ENCODE results near the gene AGAP1. TPM values are rescaled to one million over a fixed set of nuclear protein-coding genes. Genes with fewer than 3 reads are reported as not detected.

AGAP1 gene
- total RNA-seq, 1 donor from 2014 or later: 22.3 TPM

GRCh38 chr2:235507928-235508327, 14.1 kb downstream of the AGAP1 start:
- no peak for DNase-seq (ENCODE audit: extremely low read depth, low read depth, low spot score)

GRCh38 chr2:235508371-235509160, 14.7 kb downstream of the AGAP1 start:
- DNase-seq (ENCODE audit: extremely low read depth, low read depth, low spot score): no peak

- no peak for DNase-seq (ENCODE audit: extremely low read depth, low read depth, low spot score)
These were observed 16.5 kb downstream of the AGAP1 start for GRCh38 chr2:235510318-235510717.

GRCh38 chr2:235511187-235511661, 17.4 kb downstream of the AGAP1 start:
- peak; percentile 48 for DNase-seq (ENCODE audit: extremely low read depth, low read depth, low spot score)

- no peak for DNase-seq (ENCODE audit: extremely low read depth, low read depth, low spot score)
These were observed 18.2 kb downstream of the AGAP1 start for GRCh38 chr2:235511751-235512698.

GRCh38 chr2:235512699-235513053, 18.8 kb downstream of the AGAP1 start:
- no peak for DNase-seq (ENCODE audit: extremely low read depth, low read depth, low spot score)

GRCh38 chr2:235513984-235514626, 20.3 kb downstream of the AGAP1 start:
- no peak for DNase-seq (ENCODE audit: extremely low read depth, low read depth, low spot score)

GRCh38 chr2:235514627-235515363, 21.0 kb downstream of the AGAP1 start:
- DNase-seq (ENCODE audit: extremely low read depth, low read depth, low spot score): no peak

GRCh38 chr2:235515364-235515742, 21.5 kb downstream of the AGAP1 start:
- no peak for DNase-seq (ENCODE audit: extremely low read depth, low read depth, low spot score)

GRCh38 chr2:235515821-235516220, 22.0 kb downstream of the AGAP1 start:
- DNase-seq (ENCODE audit: extremely low read depth, low read depth, low spot score): no peak

GRCh38 chr2:235516257-235516656, 22.4 kb downstream of the AGAP1 start:
- no peak for DNase-seq (ENCODE audit: extremely low read depth, low read depth, low spot score)

- no peak for DNase-seq (ENCODE audit: extremely low read depth, low read depth, low spot score)
These were observed 24.7 kb downstream of the AGAP1 start for GRCh38 chr2:235518322-235519090.

GRCh38 chr2:235520787-235521186, 26.9 kb downstream of the AGAP1 start:
- no peak for DNase-seq (ENCODE audit: extremely low read depth, low read depth, low spot score)

- DNase-seq (ENCODE audit: extremely low read depth, low read depth, low spot score): no peak
These were observed 28.0 kb downstream of the AGAP1 start for GRCh38 chr2:235521844-235522243.

GRCh38 chr2:235523021-235523420, 29.2 kb downstream of the AGAP1 start:
- no peak for DNase-seq (ENCODE audit: extremely low read depth, low read depth, low spot score)

- no peak for DNase-seq (ENCODE audit: extremely low read depth, low read depth, low spot score)
These were observed 29.8 kb downstream of the AGAP1 start for GRCh38 chr2:235523486-235524150.

- no peak for DNase-seq (ENCODE audit: extremely low read depth, low read depth, low spot score)
These were observed 32.3 kb downstream of the AGAP1 start for GRCh38 chr2:235526166-235526565.

- DNase-seq (ENCODE audit: extremely low read depth, low read depth, low spot score): no peak
These were observed 34.1 kb downstream of the AGAP1 start for GRCh38 chr2:235527806-235528469.

- no peak for DNase-seq (ENCODE audit: extremely low read depth, low read depth, low spot score)
These were observed 35.8 kb downstream of the AGAP1 start for GRCh38 chr2:235529621-235530020.

All from glomerular endothelial cell (primary cell).